ENCODE data around the gene PHOSPHO1.

PHOSPHO1 gene

DNA sequence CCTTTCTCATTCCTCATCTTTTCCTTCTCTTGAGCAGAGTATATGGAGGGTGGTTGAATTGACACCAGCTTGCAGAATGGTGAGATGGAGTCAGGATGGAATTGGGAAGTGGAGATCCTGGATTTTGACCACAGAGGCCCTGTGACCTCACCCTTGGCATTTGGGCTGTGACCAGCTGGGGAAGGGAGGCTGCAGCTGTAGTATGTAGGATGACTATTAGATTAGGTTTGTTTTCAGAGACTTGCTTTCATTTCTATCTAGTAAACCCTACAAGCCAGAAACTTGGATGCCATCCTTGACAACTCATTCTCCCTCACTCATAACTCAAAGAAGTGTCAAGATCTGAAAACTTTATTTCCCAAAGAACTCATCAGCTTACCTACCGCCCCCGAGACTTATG, 26.1 kb downstream of the PHOSPHO1 start:
- no peaks in the 10 kb centered on the region for H3K4me1 ChIP-seq (ENCODE audit: control insufficient read depth, insufficient read depth, low read length)
- no peaks in the 10 kb centered on the region for H3K9me3 ChIP-seq (ENCODE audit: control insufficient read depth, insufficient read depth, low read length)
- no peak overlapping the region for H3K4me3 ChIP-seq (ENCODE audit: low read length)
- no peaks in the 10 kb centered on the region for H3K36me3 ChIP-seq (ENCODE audit: control insufficient read depth, insufficient read depth, low read length)
- DNase-seq (ENCODE audit: low read depth, low spot score), result no peak
- WGBS (ENCODE audit: insufficient coverage, insufficient read length), result no CpG with 5 or more reads among the region's 2 CpGs
- H3K27me3 ChIP-seq (ENCODE audit: control insufficient read depth, insufficient read depth, low read length), result no peaks in the 10 kb centered on the region
- no peak overlapping the region for H3K27ac ChIP-seq (ENCODE audit: low read length)

DNA sequence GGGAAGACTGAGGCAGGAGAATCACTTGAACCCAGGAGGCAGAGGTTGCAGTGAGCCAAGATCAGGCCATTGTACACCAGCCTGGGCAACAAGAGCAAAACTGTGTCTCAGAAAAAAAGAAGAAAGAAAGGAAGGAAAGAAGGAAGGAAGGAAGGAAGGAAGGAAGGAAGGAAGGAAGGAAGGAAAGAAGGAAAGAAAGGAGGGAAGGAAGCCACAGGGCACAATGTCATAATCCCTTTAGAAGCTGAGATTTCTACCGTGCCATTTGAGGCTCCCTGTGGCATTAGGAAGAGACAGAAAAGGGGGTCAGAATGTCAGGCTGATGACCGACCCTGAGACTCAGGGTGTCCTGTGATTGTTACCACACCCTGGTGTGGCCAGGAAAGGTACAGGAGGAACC, 26.8 kb downstream of the PHOSPHO1 start:
- no peak for DNase-seq (ENCODE audit: low read depth, low spot score)
- Histone ChIP-seq H3K27ac (ENCODE audit: low read length) (no peak overlapping the region), H3K4me3 (ENCODE audit: low read length) (no peak overlapping the region), H3K27me3 (ENCODE audit: control insufficient read depth, insufficient read depth, low read length) (no peaks in the 10 kb centered on the region), H3K4me1 (ENCODE audit: control insufficient read depth, insufficient read depth, low read length) (no peaks in the 10 kb centered on the region), H3K36me3 (ENCODE audit: control insufficient read depth, insufficient read depth, low read length) (no peaks in the 10 kb centered on the region), H3K9me3 (ENCODE audit: control insufficient read depth, insufficient read depth, low read length) (no peaks in the 10 kb centered on the region)
- WGBS (ENCODE audit: insufficient coverage, insufficient read length), result no CpG with 5 or more reads among the region's 2 CpGs

DNA sequence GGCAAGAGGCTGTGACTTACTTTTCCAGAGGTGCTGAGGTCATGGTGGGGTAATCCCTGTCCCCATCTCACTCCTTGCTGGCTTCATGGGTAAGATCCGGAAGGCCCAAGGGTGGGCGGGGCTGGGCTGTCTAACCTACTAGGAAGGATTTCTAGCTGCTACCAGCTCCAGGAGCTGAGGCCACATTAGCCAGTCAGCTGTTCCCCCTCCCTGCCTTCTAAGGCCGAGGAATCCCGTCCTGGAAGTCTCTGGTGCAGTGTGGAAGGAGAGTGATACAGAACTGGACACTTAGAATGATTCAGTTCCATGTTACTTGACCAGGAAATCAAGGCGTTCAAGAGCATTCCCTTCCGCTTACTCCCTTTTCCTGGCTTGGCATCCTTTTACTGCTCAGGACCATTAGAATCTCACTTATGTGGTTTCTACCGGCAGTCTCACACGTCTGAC, 29.1 kb downstream of the PHOSPHO1 start:
- H3K9me3 ChIP-seq (ENCODE audit: control insufficient read depth, insufficient read depth, low read length), result no peaks in the 10 kb centered on the region
- no peak for DNase-seq (ENCODE audit: low read depth, low spot score)
- H3K4me3 ChIP-seq (ENCODE audit: low read length), result no peak overlapping the region
- no peak overlapping the region for H3K27ac ChIP-seq (ENCODE audit: low read length)
- H3K4me1 ChIP-seq (ENCODE audit: control insufficient read depth, insufficient read depth, low read length), result no peaks in the 10 kb centered on the region
- H3K27me3 ChIP-seq (ENCODE audit: control insufficient read depth, insufficient read depth, low read length), result no peaks in the 10 kb centered on the region
- WGBS (ENCODE audit: insufficient coverage, insufficient read length), result no CpG with 5 or more reads among the region's 8 CpGs
- no peaks in the 10 kb centered on the region for H3K36me3 ChIP-seq (ENCODE audit: control insufficient read depth, insufficient read depth, low read length)

DNA sequence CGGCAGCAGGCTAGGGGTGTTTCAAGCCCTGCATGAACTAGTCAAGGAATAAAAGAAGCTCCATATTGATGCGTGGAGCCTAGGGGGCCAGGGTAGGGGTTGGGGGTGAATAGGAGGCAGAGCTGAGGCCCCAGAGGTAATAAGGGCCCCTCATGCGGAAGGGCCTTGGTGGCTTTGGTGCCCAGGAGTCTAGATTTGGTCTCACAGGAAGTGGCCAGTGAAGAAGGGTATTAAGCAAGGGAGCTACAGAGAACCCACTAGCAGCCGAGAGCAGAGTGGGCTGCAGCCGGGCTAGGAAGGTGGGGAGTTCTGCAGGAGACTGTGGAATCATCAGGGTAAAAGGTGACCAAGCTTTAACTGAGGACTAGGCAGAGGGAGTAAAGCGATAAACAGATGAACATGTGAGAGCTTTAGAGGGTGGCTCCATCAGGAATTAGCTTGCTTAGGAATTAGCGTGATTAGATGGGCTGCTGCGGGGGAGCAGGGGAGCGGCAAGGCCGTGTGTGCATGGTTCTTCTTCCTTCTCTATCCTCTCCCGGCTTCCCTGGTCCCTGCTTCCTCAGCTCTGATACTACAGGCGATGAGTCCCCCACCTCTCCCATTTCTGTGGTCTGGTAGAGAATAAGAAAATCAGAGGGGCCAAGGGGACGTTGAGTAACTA, 30.0 kb downstream of the PHOSPHO1 start:
- Histone ChIP-seq H3K4me3 (ENCODE audit: low read length) (no peak overlapping the region), H3K4me1 (ENCODE audit: control insufficient read depth, insufficient read depth, low read length) (no peaks in the 10 kb centered on the region), H3K9me3 (ENCODE audit: control insufficient read depth, insufficient read depth, low read length) (no peaks in the 10 kb centered on the region), H3K27ac (ENCODE audit: low read length) (no peak overlapping the region), H3K36me3 (ENCODE audit: control insufficient read depth, insufficient read depth, low read length) (no peaks in the 10 kb centered on the region), H3K27me3 (ENCODE audit: control insufficient read depth, insufficient read depth, low read length) (no peaks in the 10 kb centered on the region)
- no peak for DNase-seq (ENCODE audit: low read depth, low spot score)
- no CpG with 5 or more reads among the region's 13 CpGs for WGBS (ENCODE audit: insufficient coverage, insufficient read length)

DNA sequence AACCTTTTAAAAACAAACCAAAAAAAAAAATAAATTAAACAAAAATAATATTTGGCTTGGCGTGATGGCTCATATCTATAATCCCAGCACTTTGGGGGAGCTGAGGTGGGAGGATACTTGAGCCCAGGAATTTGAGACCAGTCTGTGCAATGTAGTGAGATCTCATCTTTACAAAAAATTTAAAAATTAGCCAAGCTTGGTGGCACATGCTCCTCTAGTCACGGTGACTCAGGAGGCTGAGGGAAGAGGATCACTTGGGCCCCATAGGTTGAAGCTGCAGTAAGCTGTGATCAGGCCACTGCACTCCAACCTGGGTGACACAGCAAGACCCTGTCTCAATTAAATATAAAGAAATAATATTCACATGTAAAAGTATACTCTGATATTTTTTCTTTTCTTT, 32.4 kb downstream of the PHOSPHO1 start:
- Histone ChIP-seq H3K27me3 (ENCODE audit: control insufficient read depth, insufficient read depth, low read length) (no peaks in the 10 kb centered on the region), H3K4me1 (ENCODE audit: control insufficient read depth, insufficient read depth, low read length) (no peaks in the 10 kb centered on the region), H3K36me3 (ENCODE audit: control insufficient read depth, insufficient read depth, low read length) (no peaks in the 10 kb centered on the region), H3K9me3 (ENCODE audit: control insufficient read depth, insufficient read depth, low read length) (no peaks in the 10 kb centered on the region), H3K27ac (ENCODE audit: low read length) (no peak overlapping the region), H3K4me3 (ENCODE audit: low read length) (no peak overlapping the region)
- no peak for DNase-seq (ENCODE audit: low read depth, low spot score)
- no CpG with 5 or more reads among the region's 2 CpGs for WGBS (ENCODE audit: insufficient coverage, insufficient read length)

DNA sequence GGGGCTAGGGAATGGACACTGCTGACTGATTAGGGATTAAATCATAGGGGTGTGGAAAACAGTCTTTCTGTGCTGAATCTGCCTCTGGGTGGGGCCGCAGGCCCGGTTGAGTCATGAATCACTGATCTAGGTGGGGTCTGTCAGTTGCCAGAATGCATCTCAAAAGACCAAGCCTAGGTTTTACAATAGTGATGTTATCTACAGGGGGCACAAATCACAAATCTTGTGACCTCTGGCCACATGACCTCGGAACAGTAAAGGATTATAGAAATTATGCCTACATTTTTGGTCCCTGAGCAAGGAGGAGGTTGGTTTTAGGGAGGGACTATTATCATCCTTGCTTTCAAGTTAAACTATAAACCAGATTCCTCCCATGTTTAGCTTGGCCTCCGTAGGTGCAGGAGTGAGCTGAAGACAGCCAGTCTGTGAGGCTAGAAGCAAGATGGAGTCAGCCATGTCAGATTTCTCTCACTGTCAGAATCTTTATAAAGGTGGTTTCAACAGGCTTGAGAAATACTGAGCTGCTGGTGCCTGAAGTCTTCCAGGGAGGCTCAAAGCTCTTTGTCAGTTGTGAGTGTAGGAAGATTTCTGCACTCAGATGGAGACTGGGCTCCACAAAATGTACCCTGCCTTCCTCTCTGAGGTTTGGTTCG, 33.1 kb downstream of the PHOSPHO1 start:
- no peak overlapping the region for H3K27ac ChIP-seq (ENCODE audit: low read length)
- DNase-seq (ENCODE audit: low read depth, low spot score), result no peak
- H3K27me3 ChIP-seq (ENCODE audit: control insufficient read depth, insufficient read depth, low read length), result no peaks in the 10 kb centered on the region
- WGBS (ENCODE audit: insufficient coverage, insufficient read length), result no CpG with 5 or more reads among the region's 5 CpGs
- no peaks in the 10 kb centered on the region for H3K4me1 ChIP-seq (ENCODE audit: control insufficient read depth, insufficient read depth, low read length)
- H3K4me3 ChIP-seq (ENCODE audit: low read length), result no peak overlapping the region
- no peaks in the 10 kb centered on the region for H3K9me3 ChIP-seq (ENCODE audit: control insufficient read depth, insufficient read depth, low read length)
- no peaks in the 10 kb centered on the region for H3K36me3 ChIP-seq (ENCODE audit: control insufficient read depth, insufficient read depth, low read length)

DNA sequence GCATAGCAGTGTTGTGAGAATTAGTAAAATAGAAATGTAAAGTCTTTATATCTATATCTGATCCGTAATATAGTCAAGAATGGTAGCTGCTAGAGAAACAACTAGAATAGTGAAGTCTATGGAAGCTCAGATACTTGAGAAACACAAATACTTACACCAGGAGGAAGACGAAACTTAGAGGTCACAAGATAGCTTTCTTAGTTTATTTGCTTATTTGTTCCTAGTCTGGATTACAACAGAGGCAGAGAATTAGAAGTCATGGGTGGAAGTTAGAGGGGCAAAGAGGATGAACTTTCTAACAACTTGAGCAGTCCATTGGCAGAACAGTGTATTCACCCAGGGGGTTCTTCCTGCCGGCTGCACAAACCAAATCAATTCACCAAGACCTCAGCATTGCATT, 34.1 kb downstream of the PHOSPHO1 start:
- H3K4me1 ChIP-seq (ENCODE audit: control insufficient read depth, insufficient read depth, low read length), result no peaks in the 10 kb centered on the region
- no peaks in the 10 kb centered on the region for H3K36me3 ChIP-seq (ENCODE audit: control insufficient read depth, insufficient read depth, low read length)
- no peak for DNase-seq (ENCODE audit: low read depth, low spot score)
- H3K27ac ChIP-seq (ENCODE audit: low read length), result no peak overlapping the region
- no peaks in the 10 kb centered on the region for H3K27me3 ChIP-seq (ENCODE audit: control insufficient read depth, insufficient read depth, low read length)
- H3K4me3 ChIP-seq (ENCODE audit: low read length), result no peak overlapping the region
- H3K9me3 ChIP-seq (ENCODE audit: control insufficient read depth, insufficient read depth, low read length), result no peaks in the 10 kb centered on the region
- no CpG with 5 or more reads among the region's 3 CpGs for WGBS (ENCODE audit: insufficient coverage, insufficient read length)

DNA sequence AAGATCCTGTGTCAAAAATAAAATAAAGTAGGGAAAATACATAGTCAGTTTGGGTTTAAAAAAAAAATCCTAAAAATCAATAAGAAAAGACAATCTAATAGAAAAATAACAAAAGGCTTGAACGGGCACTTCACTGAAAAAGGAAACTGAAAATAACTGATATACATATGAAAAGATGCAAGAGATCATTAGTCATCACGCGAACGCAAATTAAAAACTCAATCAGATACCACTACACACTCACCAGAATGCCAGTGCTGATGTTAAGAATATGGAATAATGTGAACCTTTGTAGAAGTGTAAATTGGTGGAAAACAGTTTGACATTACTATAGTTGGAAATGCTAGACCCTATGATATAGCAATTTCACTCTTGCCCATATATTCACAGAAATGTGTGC, 34.8 kb downstream of the PHOSPHO1 start:
- no peaks in the 10 kb centered on the region for H3K27me3 ChIP-seq (ENCODE audit: control insufficient read depth, insufficient read depth, low read length)
- no peak overlapping the region for H3K27ac ChIP-seq (ENCODE audit: low read length)
- H3K36me3 ChIP-seq (ENCODE audit: control insufficient read depth, insufficient read depth, low read length), result no peaks in the 10 kb centered on the region
- no peak overlapping the region for H3K4me3 ChIP-seq (ENCODE audit: low read length)
- no peaks in the 10 kb centered on the region for H3K9me3 ChIP-seq (ENCODE audit: control insufficient read depth, insufficient read depth, low read length)
- H3K4me1 ChIP-seq (ENCODE audit: control insufficient read depth, insufficient read depth, low read length), result 0 out of 2 replicates have a peak, but pooled peaks cover under 1% of the 10 kb centered on the region
- WGBS (ENCODE audit: insufficient coverage, insufficient read length), result no CpG with 5 or more reads among the region's 4 CpGs
- DNase-seq (ENCODE audit: low read depth, low spot score), result no peak

DNA sequence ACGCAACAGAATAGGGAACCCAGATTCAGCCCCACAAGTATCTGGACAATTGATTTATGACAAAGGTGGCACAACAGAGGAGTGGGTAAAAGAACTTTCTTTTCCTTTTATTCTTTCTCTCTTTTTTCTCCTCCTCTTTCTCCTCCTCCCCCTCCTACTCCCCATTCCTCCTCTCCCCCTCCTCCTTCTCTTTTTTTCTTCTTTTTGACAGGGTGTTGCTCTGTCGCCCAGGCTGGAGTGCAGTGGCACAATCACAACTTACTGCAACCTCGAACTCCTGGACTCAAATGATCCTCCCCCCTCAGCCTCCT, 36.3 kb downstream of the PHOSPHO1 start:
- no peaks in the 10 kb centered on the region for H3K36me3 ChIP-seq (ENCODE audit: control insufficient read depth, insufficient read depth, low read length)
- H3K27ac ChIP-seq (ENCODE audit: low read length), result no peak overlapping the region
- H3K4me1 ChIP-seq (ENCODE audit: control insufficient read depth, insufficient read depth, low read length), result 0 out of 2 replicates have a peak, but pooled peaks cover 2% of the 10 kb centered on the region
- no peak overlapping the region for H3K4me3 ChIP-seq (ENCODE audit: low read length)
- no peak for DNase-seq (ENCODE audit: low read depth, low spot score)
- WGBS (ENCODE audit: insufficient coverage, insufficient read length), result no CpG with 5 or more reads among the region's 3 CpGs
- no peaks in the 10 kb centered on the region for H3K9me3 ChIP-seq (ENCODE audit: control insufficient read depth, insufficient read depth, low read length)
- no peaks in the 10 kb centered on the region for H3K27me3 ChIP-seq (ENCODE audit: control insufficient read depth, insufficient read depth, low read length)

DNA sequence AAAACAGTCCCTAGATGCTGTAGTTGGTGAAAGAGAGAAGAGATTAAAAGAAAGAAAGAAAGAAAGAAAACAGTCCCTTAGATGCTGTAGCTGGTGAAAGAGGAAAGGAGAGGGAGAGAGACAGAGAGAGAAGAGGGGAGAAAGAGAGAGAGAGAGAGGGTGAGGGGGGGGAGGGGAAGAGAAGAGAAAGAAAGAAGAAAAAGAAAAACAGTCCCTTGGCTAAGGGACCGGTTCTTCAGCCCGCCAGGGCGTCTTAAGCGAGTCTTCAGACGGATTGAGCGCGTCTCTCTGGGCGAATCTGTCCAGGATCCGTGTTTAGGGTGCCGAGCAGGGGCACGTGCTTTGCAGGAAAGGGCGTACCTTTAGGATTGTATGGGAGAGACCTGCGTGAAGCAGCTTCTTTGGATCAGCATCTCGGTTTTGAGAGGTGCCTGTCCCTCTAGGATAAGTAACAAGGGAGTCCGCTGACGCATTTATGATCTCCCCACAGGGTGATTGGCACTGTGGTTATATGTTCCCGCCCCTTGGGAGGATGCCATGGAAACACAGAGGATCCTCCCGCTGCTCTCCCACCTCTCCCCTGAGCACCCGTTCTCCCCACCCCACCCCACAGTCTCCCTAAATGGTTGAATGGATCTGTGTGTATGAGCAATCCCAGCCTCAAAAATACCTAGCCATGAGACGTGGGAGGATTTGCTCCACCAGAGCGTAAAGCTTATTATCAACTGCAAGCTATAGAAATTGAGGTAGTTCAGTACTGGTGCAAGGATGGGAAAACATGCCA, 36.9 kb downstream of the PHOSPHO1 start:
- H3K36me3 ChIP-seq (ENCODE audit: control insufficient read depth, insufficient read depth, low read length), result no peaks in the 10 kb centered on the region
- no CpG with 5 or more reads among the region's 21 CpGs for WGBS (ENCODE audit: insufficient coverage, insufficient read length)
- H3K4me3 ChIP-seq (ENCODE audit: low read length), result peak overlapping the region; percentile 90; the same call in 1 of the 2 replicates
- no peak overlapping the region for H3K27ac ChIP-seq (ENCODE audit: low read length)
- DNase-seq (ENCODE audit: low read depth, low spot score), result no peak
- H3K27me3 ChIP-seq (ENCODE audit: control insufficient read depth, insufficient read depth, low read length), result no peaks in the 10 kb centered on the region
- no peaks in the 10 kb centered on the region for H3K9me3 ChIP-seq (ENCODE audit: control insufficient read depth, insufficient read depth, low read length)
- H3K4me1 ChIP-seq (ENCODE audit: control insufficient read depth, insufficient read depth, low read length), result 0 out of 2 replicates have a peak, but pooled peaks cover 2% of the 10 kb centered on the region
